HepG2 (cell line): ENCODE data around the gene MRPL28. TPM values are rescaled to one million over a fixed set of nuclear protein-coding genes. Genes with fewer than 3 reads are reported as not detected.

Experiments used
- GZF1 ChIP-seq: sonication (generic); formaldehyde crosslinking; IDR thresholded peaks from 2 replicates; pipeline ENCODE4 v1.5.1; 2020; ENCODE audit warnings: mild to moderate bottlenecking, missing genetic modification reagents
- HDAC6 ChIP-seq: fragments of 200-600 bp; sonication (generic); IDR thresholded peaks from 2 replicates; pipeline ENCODE4 v1.7.0; 2017; ENCODE audit warnings: mild to moderate bottlenecking, antibody characterized with exemption, low read length, low read depth
- MAF1 ChIP-seq: sonication (generic); formaldehyde crosslinking; IDR thresholded peaks from 2 replicates; pipeline ENCODE4 v1.5.0; 2020; ENCODE audit warnings: missing genetic modification reagents, borderline replicate concordance
- MYC ChIP-seq: sonication (generic); formaldehyde crosslinking; IDR thresholded peaks from 2 replicates; pipeline ENCODE4 v1.9.0; 2021; ENCODE audit warnings: missing genetic modification reagents, borderline replicate concordance
- RXRB ChIP-seq: IDR thresholded peaks from 2 replicates; pipeline ENCODE4 v1.6.1; 2016; ENCODE audit warnings: borderline replicate concordance, missing genetic modification reagents, missing compliant biosample characterization
- SMAD3 ChIP-seq: sonication (generic); formaldehyde crosslinking; IDR thresholded peaks from 2 replicates; pipeline ENCODE4 v1.4.0; 2020; ENCODE audit warnings: missing genetic modification reagents
- SPEN ChIP-seq: sonication (generic); formaldehyde crosslinking; IDR thresholded peaks from 2 replicates; pipeline ENCODE4 v1.5.1; 2020; ENCODE audit warnings: low read depth, mild to moderate bottlenecking, missing genetic modification reagents
- TCF7 ChIP-seq: sonication (generic); IDR thresholded peaks from 2 replicates; pipeline ENCODE4 v1.6.1; 2016; ENCODE audit warnings: antibody characterized with exemption, low read depth
- TEAD2 ChIP-seq: sonication (generic); formaldehyde crosslinking; IDR thresholded peaks from 2 replicates; pipeline ENCODE4 v1.9.0; 2021; ENCODE audit warnings: missing genetic modification reagents
- ZFAT ChIP-seq: sonication (generic); formaldehyde crosslinking; conservative IDR thresholded peaks from 2 replicates; pipeline ENCODE4 v1.8.1; 2023; ENCODE audit warnings: missing genetic modification reagents, inconsistent platforms
- ZFP62 ChIP-seq: sonication (generic); formaldehyde crosslinking; IDR thresholded peaks from 2 replicates; pipeline ENCODE4 v1.4.0; 2020; ENCODE audit warnings: missing genetic modification reagents
- ZNF337 ChIP-seq: sonication (generic); formaldehyde crosslinking; IDR thresholded peaks from 2 replicates; pipeline ENCODE4 v1.5.1; 2020; ENCODE audit warnings: missing genetic modification reagents, low read depth, mild to moderate bottlenecking, borderline replicate concordance
- ZNF572 ChIP-seq: sonication (generic); formaldehyde crosslinking; IDR thresholded peaks from 2 replicates; pipeline ENCODE4 v1.5.1; 2020; ENCODE audit warnings: mild to moderate bottlenecking, missing genetic modification reagents
- ZNF766 ChIP-seq: sonication (generic); formaldehyde crosslinking; IDR thresholded peaks from 2 replicates; pipeline ENCODE4 v1.5.0; 2020; ENCODE audit warnings: missing genetic modification reagents, borderline replicate concordance
- ZSCAN21 ChIP-seq: sonication (generic); formaldehyde crosslinking; IDR thresholded peaks from 2 replicates; pipeline ENCODE4 v1.8.0; 2022; ENCODE audit warnings: mild to moderate bottlenecking, missing genetic modification reagents, moderate library complexity, borderline replicate concordance
- polyA plus RNA-seq, 8 experiments: library from polyadenylated mRNA; depleted of rRNA in 3 of 8; stranded (reverse) in 7 of 8; unstranded in 1 of 8; fragments of >200 nt; fragmentation: Illumina TruSeq in 4 of 8; extraction: Trizol in 4 of 8; gene quantifications; 2 replicates each; pipeline versions ENCODE4 v1.2.1 to v1.2.3, GENCODE V29; 2011 to 2016; ENCODE audit warnings: low read depth in 4 of 8, missing spikeins in 1 of 8, mixed read lengths in 1 of 8; ENCODE audit not compliant: insufficient read depth in 1 of 8
- total RNA-seq, 5 experiments: library from RNA; depleted of rRNA; stranded (reverse); fragments of >200 nt; fragmentation: Illumina TruSeq; extraction: Trizol; gene quantifications; 2 replicates each; pipeline ENCODE4 v1.2.3, GENCODE V29; 2016; ENCODE audit warnings: low read depth in 1 of 5
- TF ChIP-seq, protein P1 (sequence below): sonication (generic); formaldehyde crosslinking; IDR thresholded peaks from 2 replicates; pipeline ENCODE4 v1.5.0; 2020; ENCODE audit warnings: mild to moderate bottlenecking, missing genetic modification reagents, borderline replicate concordance
- TF ChIP-seq, protein P2 (sequence below): sonication (generic); formaldehyde crosslinking; IDR thresholded peaks from 2 replicates; pipeline ENCODE4 v1.8.1; 2023; ENCODE audit warnings: mild to moderate bottlenecking, missing genetic modification reagents
- TF ChIP-seq, protein P3 (sequence below), 2 experiments: sonication (generic) in 1 of 2; formaldehyde crosslinking in 1 of 2; IDR thresholded peaks; 2 replicates each; pipeline versions ENCODE4 v1.4.0 to v1.6.1; 2018 to 2020; ENCODE audit warnings: missing genetic modification reagents in 2 of 2, borderline replicate concordance in 1 of 2, low read depth in 1 of 2, mild to moderate bottlenecking in 1 of 2, missing biosample characterization in 1 of 2
- TF ChIP-seq, protein P4 (sequence below): sonication (generic); formaldehyde crosslinking; IDR thresholded peaks from 2 replicates; pipeline ENCODE4 v1.5.1; 2020; ENCODE audit warnings: missing genetic modification reagents, mild to moderate bottlenecking, borderline replicate concordance
- TF ChIP-seq, protein P5 (sequence below): sonication (generic); formaldehyde crosslinking; IDR thresholded peaks from 2 replicates; pipeline ENCODE4 v1.4.0; 2020; ENCODE audit warnings: missing genetic modification reagents

Gene MRPL28
- total and polyA plus RNA-seq, 2 of the 13 experiments (the other 11 are each of a cell fraction or from before 2014, with no cell fraction given): 114 to 135 TPM

DNA sequence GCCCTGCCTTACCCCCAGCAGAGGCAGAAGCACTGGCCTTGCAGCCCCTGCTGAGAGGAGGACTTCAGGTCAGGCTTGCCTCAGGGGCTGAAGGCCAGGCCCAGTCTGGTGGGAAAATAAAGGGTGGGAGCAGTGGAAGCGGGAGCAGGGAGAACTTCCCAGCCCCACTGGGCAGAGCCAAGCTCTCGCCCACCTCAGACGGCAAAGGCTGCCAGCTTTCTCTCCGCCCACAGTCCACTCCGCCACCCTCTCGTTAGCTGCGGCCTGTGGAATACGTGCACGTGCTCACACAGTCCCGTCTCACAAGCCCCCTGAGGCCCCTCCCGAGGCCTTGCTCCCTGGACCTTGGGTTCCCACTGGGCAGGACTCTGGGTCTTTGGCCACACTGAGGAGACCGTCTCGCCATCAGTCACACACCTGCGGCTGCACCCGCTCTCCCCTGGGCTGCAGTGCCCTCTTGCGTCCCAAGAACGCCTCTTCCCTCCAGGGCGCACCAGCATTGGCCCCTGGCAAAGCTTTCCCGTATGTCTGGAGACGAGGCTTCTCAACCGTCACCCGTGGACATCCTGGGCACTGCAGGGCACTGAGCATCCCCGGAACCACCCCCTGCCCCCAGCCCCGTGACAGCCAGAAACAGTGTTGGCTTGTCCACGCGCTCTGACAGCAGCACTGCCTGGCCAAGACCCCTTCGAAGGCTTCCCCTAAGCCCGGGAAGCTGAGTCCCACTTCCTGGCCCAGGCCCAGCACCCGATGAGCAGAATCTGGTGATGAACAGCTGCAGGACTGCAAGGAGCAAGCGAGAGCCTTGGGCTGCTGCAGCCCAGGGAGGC, 8.3 kb downstream of the MRPL28 start (continued):
- TF ChIP-seq, protein P1, sequence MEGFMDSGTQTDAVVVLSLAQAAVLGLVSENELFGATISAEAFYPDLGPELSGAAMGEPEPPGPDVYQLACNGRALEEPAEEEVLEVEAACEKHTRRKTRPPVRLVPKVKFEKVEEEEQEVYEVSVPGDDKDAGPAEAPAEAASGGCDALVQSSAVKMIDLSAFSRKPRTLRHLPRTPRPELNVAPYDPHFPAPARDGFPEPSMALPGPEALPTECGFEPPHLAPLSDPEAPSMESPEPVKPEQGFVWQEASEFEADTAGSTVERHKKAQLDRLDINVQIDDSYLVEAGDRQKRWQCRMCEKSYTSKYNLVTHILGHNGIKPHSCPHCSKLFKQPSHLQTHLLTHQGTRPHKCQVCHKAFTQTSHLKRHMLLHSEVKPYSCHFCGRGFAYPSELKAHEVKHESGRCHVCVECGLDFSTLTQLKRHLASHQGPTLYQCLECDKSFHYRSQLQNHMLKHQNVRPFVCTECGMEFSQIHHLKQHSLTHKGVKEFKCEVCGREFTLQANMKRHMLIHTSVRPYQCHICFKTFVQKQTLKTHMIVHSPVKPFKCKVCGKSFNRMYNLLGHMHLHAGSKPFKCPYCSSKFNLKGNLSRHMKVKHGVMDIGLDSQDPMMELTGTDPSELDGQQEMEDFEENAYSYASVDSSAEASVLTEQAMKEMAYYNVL (CRISPR knock-in tag): peak; percentile 34; the same call in 1 of the 2 replicates
- TF ChIP-seq ZSCAN21 (CRISPR knock-in tag) (peak; percentile 68; the same call in 1 of the 2 replicates), SMAD3 (no peak), TEAD2 (CRISPR knock-in tag) (no peak), MYC (peak; percentile 93), RXRB (CRISPR knock-in tag) (peak; percentile 80), ZNF766 (CRISPR knock-in tag) (no peak), ZNF572 (CRISPR knock-in tag) (no peak), MAF1 (CRISPR knock-in tag) (no peak), GZF1 (CRISPR knock-in tag) (no peak), ZFAT (CRISPR knock-in tag) (no peak), ZNF337 (CRISPR knock-in tag) (peak; percentile 41; the same call in 1 of the 2 replicates), SPEN (peak; percentile 81), ZFP62 (CRISPR knock-in tag) (no peak), HDAC6 (no peak), TCF7 (no peak)
- TF ChIP-seq, protein P2, sequence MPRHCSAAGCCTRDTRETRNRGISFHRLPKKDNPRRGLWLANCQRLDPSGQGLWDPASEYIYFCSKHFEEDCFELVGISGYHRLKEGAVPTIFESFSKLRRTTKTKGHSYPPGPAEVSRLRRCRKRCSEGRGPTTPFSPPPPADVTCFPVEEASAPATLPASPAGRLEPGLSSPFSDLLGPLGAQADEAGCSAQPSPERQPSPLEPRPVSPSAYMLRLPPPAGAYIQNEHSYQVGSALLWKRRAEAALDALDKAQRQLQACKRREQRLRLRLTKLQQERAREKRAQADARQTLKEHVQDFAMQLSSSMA: no peak
- TF ChIP-seq, protein P3, sequence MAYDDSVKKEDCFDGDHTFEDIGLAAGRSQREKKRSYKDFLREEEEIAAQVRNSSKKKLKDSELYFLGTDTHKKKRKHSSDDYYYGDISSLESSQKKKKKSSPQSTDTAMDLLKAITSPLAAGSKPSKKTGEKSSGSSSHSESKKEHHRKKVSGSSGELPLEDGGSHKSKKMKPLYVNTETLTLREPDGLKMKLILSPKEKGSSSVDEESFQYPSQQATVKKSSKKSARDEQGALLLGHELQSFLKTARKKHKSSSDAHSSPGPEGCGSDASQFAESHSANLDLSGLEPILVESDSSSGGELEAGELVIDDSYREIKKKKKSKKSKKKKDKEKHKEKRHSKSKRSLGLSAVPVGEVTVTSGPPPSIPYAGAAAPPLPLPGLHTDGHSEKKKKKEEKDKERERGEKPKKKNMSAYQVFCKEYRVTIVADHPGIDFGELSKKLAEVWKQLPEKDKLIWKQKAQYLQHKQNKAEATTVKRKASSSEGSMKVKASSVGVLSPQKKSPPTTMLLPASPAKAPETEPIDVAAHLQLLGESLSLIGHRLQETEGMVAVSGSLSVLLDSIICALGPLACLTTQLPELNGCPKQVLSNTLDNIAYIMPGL (CRISPR knock-in tag; IDR thresholded peaks at IDR 0.05; ENCODE audit: borderline replicate concordance in 1 of 2, low read depth in 1 of 2): peak; percentile 73 to 85
- TF ChIP-seq, protein P4, sequence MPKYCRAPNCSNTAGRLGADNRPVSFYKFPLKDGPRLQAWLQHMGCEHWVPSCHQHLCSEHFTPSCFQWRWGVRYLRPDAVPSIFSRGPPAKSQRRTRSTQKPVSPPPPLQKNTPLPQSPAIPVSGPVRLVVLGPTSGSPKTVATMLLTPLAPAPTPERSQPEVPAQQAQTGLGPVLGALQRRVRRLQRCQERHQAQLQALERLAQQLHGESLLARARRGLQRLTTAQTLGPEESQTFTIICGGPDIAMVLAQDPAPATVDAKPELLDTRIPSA (CRISPR knock-in tag): no peak
- TF ChIP-seq, protein P5, sequence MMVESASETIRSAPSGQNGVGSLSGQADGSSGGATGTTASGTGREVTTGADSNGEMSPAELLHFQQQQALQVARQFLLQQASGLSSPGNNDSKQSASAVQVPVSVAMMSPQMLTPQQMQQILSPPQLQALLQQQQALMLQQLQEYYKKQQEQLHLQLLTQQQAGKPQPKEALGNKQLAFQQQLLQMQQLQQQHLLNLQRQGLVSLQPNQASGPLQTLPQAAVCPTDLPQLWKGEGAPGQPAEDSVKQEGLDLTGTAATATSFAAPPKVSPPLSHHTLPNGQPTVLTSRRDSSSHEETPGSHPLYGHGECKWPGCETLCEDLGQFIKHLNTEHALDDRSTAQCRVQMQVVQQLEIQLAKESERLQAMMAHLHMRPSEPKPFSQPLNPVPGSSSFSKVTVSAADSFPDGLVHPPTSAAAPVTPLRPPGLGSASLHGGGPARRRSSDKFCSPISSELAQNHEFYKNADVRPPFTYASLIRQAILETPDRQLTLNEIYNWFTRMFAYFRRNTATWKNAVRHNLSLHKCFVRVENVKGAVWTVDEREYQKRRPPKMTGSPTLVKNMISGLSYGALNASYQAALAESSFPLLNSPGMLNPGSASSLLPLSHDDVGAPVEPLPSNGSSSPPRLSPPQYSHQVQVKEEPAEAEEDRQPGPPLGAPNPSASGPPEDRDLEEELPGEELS (CRISPR knock-in tag): no peak; the same call in 1 of the 2 replicates
